CD4-positive, alpha-beta T cell treated with Interleukin-21 for 1 hour (primary cell): ENCODE data around the gene ARHGEF19.
A peak's percentile ranks its signal among the peaks of the same experiment; 100 is the strongest.
"Not testable (repeated sequence)": the region's sequence is repeated elsewhere in the genome, so short reads cannot be mapped to it uniquely, and the experiment has no call there.

Experiments used
- DNase-seq: peaks from one replicate; pipeline ENCODE4 v3.0.0-alpha.2; 2020

ARHGEF19 gene

DNA sequence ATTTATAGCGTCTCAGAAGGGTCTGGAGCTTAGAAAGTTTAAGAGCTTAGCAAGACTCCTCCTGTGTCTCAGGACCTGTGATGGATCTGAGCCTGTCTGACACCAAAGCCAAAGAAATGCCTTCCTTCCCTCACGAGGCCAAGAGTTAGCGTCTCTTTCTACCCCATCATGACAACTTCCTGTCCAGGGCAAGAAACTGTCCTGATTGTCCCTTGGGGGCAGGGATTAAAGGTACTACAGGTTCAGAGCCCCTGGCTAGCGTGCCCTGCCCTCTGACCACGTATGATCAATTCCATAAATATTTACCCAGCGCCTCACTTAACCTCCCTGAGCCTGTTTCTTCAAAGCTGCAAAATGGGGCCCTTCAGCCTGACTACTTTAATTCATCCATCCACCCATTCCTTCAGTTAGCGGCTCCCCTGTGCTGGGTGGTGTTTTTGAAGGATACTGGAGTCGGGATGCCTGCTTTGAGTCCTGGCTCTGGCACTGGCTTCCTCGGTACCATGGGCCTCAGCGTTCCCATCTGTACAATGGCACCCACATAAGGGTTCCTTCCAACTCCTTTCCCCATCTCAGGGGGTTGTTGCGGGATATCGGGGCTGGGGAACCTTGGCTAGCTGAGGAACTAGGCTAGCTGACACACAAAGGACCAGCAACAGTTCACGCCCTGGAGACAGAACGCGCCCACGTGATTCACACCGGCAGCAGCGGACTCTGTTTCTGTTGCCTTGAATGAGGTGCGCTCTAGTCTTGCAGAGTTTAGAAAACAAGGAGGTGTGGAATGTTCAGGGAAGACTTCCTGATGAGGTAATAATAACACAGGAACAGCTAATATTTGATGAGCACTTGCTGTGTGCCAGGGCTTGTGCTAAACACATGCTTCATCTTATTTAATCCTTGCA is 33.6 kb downstream of the ARHGEF19 start:
- DNase-seq, result no peak

DNA sequence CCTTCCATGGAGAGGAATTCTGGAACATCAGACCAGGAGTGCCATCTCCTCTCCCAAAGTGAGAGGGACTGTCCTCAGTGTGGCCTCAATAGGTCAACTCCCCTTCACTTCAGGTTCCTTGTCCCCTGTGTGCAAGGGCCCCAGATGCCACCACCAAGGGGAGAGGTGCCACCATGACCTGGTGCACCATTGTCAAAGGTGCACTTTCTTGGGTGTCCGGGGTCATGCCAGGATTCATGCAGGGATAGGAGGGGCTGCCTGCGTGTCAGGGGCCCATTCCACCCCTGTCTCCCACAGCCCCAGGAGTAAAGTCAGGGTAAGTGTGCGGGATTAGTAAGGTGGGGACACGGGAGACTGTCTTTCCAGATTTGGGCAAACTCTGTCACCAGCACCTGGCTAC is 35.1 kb downstream of the ARHGEF19 start:
- DNase-seq, result no peak

DNA sequence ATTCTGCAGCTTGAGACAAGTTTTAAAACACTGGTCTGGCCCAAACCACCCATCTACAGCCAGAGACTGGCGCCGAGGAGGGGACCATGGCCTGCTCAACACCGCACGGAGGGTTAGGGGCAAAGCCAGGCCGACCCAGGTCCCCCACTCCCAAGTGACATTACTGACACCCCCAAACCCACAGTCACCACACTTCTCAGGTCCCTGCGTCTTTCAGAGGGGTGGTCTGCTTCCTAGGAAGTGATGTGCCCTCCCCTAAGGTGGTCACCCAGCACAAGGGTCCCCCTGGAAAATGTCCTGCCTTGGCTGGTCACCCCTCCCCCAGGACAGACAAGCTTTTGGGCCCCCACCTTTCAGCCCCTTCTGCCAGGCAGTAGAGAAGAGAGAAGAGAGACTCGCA is 35.8 kb downstream of the ARHGEF19 start:
- no peak for DNase-seq

DNA sequence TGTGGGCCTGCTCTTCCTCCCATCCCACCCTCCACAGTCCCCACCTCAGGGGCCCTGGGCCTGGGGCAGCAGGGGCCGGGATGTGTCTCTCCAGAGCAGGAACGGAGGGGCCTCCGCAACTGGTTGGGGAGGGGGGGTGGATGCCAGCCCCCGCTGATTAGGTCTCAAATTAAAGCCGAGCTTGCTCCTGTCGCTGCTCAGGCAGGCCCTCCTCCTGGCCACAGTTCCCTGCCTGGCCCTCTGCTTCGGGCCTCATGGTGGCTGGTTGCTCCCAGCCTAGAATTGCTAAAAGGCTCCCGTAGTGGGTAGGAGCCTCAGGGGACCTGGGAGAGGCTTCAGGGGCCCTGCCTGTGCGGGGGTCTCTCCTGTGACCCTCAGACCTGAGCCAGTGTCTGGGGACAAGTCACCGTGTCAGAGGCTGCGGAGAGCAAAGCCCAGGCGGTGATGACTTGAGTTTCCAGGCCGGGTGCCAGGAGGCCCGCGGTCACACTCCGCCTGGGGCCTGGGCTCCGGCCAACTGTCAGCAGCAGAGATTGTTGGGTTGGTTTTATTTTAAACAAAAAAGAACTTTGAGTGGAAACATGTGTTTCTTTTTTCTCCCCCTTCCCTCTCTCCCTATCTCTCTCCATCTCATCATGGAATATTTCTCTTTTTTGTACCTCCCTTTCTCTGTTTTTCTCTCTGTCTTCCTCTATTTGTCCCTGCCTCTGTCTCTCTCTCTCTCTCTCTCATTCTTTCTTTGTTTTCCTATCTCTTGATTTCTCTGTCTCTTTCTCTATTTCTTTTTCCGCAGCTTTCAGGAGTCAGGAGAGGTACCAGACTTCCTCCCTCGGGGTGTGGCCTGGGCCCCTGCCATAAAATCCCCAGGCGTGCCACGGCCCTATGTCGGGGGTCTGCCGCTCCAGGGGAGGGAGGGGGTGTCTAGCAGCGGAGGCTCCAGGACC is 36.6 kb downstream of the ARHGEF19 start:
- DNase-seq, result no peak

DNA sequence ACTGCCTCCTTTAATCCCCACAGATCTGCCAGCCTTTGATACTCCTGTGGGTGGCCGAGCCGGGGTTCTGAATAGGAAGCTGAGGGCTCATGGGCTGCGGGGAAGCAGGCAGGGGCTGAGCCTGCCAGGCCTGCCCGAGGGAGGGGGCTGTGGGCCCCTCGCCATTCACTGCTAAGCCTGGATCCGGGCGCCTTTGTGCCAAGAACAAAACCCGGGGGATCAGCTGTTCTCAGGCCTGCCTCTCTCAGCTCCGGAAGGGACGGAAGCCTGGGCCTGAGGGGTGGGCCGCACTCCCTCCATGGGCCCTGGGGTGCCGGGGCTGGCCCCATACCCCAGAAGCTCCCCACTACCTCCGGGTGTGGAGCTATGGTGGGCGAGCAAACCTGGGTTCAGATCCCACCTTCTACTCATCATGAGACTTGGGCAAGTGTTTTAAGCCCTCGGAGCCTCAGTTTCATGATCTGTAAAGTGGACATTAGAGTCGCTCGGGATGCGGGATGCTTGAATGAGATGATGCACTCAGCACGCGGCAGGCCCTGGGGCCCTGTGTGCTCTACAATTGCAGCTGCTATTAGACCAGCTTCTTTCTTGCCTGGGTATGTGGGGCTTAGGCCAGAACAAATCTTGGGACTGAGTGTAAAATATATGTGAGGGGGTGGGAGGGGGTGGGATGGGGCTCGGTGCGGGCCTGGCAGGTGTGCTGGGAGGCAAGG is 37.4 kb downstream of the ARHGEF19 start:
- DNase-seq, result no peak

DNA sequence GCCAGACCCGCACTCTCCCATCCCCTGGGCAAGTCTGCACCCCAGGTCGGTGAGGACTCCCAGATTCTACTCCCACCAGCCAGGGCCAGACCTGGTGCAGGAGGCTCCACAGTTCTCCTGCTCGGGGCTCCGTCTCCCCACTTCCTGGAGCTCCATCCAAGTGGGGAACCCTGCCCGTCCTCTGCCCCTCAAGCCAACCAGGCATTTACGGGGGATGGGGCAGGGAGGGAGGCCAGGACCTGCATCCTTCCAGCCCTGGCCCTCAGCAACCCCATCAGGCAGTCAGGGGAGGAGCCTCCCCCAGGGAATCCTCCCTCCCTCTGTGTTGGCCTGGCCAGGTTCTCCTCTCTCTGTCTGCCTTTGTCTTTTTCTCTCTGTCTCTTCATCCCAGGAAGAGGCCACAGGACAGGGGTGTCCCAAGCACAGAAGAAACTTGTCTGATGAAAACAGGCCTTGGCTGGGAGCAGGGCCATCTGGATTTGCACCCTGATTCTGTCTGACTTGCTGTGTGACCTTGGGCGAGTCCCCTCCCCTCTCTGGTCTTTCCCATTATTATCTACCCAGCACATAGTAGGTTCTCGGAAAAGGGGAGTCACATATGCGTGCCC is 38.1 kb downstream of the ARHGEF19 start:
- DNase-seq, result no peak

DNA sequence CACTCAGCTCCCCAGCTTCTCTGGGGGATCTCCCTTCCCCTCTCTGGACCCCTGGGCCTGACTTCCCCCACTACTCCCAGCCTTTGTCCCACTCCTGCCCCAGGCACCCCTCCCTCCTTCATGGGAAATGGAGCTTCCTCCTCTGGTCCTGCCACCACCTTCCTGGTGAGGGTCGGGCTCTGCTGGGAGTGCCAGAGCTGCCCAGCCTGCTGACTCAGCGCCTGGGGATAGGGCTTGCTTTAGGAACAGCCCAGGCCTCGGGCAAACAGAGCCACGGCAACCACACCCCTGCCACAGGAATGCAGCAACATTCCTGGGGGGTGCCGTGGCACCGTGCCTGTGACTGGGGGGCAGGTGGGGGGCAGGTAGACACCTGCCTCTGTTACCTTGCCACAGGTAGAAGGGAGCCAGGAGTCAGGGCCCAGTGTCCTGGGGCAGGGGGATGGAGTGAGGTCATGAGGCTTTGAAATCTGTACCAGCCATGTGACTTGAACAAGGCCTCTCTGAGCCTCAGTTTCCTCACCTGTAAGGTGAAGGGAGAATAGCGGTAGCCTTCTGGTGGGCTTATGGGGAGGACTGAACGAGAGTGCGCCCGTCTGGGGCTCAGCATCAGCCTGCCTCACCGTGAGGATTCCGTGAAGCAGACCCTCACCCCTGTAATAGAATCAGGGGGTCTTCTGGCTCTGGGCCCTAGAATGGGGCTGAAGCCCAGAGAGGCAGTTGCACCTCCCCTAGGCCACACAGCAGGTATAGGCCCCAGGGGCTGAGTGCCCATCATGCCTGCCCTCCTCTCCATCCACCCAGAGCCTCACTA is 38.8 kb downstream of the ARHGEF19 start:
- DNase-seq, result no peak

DNA sequence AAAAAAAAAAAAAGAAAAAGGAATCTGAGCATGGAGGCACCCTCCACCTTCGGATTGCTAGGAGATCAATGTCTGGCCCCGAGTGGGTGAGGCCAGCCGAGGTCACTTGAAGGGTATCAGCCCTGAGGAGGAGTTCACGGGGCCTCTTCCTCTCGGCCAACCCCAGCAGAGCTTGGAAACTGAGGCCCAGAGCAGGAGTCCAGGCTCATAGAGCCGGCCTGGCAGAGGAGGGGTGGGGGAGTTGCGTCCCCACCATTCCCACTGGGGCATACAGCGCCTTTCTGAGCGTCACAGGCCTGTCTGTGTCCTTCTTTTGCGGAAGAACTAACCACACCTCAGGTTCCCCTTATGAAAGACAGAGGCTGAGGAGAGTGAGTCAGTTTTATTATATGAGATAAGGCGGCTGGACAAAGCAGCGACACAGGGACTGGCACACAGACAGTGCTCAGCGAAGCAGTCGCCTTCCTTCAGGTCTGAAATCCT is 39.4 kb downstream of the ARHGEF19 start:
- no peak for DNase-seq

DNA sequence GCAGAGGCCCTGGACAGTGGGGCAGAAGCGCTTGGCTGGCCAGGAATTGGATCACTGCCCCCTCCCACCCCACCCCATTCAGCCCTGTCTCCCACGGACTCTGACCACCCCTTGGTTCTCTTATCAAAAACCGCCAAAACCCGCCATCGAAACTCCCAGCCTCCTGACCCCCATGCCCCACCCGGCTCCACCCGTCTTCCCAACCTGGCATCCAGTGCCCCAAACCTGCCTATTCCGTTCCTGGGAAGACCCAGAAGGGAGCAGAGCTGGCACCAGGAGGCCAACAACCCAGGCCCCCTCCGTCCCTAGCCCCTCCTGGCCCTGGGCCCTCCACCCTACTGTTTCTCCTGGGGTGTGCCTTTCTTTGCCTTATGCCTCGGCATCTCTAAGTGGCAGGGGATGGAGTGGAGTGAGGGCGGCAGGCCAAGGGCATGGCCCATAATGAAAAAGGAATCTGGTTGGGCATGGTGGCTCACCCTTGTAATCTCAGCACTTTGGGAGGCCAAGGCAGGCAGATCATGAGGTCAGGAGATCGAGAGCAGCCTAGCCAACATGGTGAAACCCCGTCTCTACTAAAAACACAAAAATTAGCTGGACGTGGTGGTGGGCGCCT is 40.1 kb downstream of the ARHGEF19 start:
- DNase-seq, result no peak

DNA sequence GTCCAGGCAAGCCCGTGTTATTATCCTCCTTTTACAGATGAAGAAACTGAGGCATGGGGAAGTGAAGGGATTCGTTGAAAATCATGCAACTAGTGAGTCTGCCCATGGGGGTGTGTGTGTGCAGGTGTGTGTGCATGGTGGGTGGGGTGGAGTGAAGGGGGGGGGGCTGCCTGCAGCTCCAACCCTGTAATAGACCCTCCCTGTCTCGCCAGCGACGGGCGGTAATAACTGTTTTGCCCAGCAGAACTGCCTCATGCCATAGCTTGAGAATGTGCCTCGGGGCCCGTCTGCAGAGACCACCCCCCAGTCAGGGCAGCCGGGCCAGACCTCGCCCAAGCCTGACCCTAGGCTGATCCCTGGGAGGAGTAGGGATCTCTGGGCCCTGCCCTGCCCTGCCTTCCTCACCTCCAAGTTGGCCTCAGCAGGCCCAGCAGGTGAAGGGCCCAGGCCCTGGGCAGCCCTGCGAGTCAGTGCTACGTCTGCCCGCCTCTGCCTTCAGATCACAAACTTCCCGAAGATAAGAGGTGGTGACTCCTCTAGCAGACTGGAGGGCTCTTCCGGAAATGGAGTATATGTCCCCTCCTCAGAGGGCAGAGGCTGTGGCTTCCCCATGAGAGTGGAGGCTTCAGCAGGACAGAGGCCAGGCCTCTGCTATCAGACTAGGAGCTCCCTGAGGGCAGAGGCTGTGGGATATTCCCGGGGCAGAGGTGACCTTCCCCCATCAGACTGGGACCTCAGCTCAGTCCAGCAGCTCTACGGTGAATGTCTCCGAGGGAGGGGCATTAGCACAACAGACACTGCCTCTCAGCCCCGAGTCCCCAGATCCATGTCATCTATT is 40.9 kb downstream of the ARHGEF19 start:
- no peak for DNase-seq

DNA sequence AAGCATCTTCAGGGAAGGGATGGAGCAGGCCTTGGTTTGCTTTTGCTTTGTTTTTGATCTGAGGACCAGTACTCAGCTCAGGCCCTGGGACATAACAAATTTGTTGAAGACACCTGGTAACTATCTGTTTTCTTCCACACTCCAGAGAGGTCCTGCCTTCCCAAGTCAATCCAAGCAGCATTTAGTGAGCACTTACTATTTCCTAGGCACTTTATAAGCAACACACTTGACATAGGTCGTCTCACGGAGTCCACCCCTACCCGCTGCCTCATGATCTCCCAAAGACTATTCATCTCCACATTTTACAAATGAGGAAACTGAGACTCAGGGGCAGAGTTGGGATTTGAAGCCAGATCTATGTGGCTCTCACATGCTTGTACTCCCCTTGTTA is 42.2 kb downstream of the ARHGEF19 start:
- DNase-seq, result no peak

DNA sequence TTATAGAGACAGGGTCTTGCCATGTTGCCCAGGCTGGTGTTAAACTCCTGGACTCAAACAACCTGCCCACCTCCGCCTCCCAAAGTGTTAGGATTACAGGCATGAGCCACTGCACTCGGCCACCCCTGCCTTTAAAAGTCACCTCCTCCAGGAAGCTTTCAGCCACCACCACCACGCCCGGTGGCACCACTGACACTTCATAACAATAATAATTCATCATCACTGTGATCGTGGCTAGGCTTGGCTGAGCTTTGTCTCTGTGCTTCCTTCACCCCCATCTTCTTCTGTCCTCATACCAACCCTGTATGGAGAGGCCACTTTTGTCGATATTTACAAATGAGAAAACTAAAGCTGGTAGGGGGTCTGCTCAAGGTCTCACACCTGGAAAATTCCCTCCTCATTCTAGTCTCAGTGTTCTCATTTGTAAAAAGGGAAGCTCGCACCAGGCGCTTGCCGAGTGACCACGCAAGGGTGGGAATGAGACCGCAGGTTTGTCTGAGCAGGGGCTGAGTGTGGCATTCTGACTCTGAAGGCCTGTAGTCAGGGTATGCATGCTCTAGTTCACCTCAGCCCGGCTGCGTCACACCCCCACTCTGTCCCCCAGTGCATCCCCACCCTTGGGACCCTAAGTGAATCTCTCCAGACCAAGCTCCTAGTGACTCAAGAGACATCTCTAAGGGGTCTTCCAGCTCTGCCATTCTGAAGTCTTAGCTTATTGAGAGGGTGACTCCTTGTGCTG is 43.7 kb downstream of the ARHGEF19 start:
- no peak for DNase-seq

DNA sequence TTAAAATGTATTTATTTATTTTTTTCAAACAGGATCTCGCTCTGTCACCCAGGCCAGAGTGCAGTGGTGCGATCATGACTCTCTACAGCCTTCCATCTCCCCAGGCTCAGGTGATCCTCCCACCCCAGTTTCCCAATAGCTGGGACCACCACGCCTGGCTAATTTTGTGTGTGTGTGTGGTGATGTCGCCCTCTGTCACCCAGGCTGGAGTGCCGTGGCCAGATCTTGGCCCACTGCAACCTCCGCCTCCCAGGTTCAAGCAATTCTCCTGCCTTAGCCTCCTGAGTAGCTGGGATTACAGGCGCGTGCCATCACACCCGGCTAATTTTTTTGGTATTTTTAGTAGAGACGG is 44.3 kb downstream of the ARHGEF19 start:
- DNase-seq, result not testable (repeated sequence)

DNA sequence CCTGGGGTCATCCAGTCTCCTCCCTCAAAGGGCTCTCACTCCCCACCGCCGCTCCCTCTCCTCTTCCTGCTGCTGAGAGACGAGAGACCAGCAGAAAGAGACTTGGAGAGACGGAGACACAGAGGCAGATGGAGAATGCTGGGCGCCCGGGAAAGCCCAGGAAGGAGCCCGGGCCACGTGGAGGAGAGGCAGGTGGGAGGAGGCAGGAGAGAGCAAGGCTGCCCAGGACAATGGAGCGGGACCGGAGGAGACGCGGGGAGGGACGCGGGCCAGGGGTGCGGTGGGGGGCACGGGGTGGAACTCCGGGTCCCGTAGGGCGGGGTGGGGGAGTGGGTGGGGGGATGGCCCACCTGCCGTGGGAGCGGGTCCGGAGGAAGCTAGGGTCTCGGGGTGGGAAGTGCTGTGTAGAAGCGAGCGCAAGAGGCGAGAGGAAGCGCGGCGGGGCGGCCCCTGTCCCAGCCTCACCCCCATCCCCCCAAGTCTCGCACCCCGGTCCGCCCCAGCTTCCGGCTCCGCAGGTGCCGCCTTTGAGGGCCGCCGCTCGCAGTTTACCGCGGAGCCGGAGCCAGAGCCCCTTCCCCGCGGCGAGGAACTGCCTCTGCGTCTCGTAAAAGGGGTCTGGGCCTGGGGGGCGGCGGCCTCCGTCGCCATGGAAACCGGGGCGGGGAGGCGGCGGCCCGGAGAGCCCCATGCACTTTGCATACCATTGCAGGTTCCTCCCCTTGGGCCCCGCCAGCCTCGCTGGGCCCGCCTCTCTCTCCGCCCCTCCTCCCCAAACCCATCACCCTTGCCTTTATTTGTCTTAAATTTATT is 44.9 kb downstream of the ARHGEF19 start:
- DNase-seq, result peak; percentile 78

DNA sequence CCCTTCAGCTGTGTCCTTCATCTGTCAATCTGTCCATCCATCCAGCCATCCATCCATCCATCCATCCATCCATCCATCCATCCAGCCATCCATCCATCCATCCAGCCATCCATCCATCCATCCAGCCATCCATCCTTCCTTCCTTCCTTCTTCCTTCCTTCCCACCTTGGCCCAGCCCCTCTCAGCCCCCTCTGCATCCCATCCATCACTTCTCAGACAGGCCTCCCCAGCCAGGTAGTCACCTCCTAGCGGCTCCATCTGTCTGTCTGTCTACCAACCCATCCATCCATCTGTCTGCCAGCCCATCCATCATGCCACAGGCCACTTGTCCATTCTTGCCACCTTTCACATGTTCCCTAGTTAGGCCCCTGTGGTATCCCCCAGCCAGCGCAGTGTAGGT is 46.3 kb downstream of the ARHGEF19 start:
- no peak for DNase-seq

DNA sequence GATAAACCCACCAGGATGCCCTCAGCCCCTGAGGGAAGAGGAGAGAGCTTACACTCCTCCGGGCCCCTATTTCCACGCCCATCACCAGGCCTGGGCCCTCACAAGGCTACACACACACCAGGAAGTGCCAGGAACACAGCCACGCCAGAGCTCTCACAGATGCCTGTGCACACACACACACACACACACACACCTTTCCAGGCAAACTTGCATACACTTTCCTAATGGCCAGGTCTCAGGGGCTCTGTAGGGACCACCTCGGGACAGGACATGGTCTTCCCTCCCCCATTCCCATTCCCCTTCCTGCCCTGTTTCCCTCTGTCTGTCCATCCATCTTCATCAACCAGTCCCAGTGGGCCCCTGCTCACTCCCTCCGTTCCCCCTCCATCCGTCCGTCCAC is 46.9 kb downstream of the ARHGEF19 start:
- no peak for DNase-seq

DNA sequence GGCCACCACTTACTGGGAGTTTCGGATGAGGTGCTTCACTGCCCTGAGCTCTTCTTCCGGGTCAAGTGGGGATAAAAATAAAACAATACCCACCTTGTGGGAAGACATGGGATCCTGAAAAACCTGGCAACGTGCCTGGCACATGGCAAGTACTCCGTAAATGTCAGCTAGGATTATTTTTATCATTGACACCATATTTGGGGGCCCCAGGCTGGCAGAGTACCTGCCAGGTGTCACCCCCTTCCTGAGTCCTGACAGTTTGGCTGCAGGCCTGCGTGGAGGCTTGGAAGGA is 47.4 kb downstream of the ARHGEF19 start:
- DNase-seq, result no peak

DNA sequence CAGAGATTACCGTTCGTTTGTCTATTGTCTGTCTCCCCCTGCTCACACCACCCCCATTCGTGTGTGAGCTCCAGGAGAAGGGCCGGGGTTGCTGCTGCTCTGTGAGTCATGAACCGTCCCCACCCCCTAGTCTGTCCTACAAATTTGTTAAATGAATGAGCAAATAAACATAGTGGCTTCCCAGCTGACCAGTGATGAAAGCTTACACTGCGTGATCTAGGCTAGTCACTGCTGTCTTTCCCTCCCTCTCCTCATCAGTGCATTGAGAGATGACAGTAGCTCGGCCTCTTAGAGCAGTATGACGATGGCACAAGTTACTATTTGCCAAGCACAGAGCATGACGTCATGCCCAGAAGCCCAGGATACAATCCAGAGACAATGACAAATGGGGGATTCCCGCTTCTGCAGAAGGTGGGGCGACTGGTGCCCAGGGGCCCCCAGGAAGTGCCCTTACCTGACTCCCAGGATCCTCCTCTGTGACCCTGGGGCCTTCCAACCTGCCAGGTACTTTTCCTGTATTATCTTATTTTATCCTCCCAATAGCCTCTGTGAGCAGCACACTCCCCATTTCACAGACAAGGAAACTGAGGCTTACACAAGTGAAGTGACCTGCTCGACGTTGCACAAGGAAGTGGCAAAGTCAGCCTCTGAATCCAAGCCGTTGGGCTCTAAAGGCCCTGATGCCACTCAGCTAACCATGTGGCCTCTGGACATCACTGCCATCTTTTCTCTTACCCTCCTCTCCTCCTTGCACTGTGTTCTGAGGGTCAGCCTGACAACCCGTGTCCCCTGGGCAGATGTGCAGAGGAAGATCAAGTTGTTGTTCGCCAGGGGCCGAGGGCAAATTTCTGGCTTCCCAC is 48.0 kb downstream of the ARHGEF19 start:
- DNase-seq, result no peak
